ENCODE data around the gene POGLUT2.

- TF ChIP-seq POLR2A (IDR thresholded peaks at IDR 0.05) (no peak), CTCF (IDR thresholded peaks at IDR 0.05) (no peak)
Measured at GRCh38 chr13:102798581-102799425, at the start of gene POGLUT2, which contains the start of gene BIVM.
